GM08714 (cell line): ENCODE data around the gene PTGIS.

Experiments used
- H3K4me3 ChIP-seq: fragments of 200-500 bp; sonication (Bioruptor generic); 2 replicates; pipeline ENCODE4 v1.5.1; 2014; ENCODE audit warnings: mild to moderate bottlenecking, low read length, inconsistent platforms
- ZNF274 ChIP-seq: IDR thresholded peaks from 2 replicates; pipeline ENCODE4 v1.6.1; 2012; ENCODE audit warnings: mild to moderate bottlenecking, low read depth, low read length

The PTGIS gene

DNA sequence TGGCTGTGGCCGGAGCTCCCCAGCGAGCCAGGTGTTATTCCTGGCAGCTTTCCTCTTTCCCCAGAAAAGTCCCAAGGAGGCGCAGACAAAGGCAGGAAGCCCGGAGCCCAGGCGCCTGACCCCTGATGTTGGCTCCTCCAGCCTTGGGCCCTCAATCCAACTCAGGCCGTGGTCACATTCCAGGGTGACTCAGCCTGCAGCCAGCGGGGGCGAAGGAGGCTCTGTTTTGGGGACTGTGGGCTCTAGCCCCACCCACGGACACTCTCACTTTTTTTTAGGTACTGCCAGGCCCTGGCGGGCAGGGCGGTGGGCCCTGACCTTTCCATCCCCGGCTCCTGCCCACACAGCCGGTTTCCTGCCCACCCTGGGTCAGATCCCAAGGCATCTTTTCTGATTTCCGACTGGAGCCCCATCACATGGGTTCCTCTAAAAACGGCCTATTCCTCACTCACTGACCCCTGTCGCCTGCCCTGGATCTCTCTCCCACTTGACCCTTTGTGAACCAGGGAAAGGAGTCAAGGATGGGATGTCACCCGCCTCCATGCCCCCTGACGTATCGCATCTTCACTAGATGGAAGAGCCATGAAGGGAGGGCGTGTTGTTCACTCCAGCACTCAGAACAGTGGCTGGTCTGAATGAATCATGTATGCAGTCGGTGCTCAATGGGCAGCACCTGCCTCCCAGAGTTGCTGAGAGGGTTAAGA, 5.5 kb downstream of the PTGIS start:
- TF ChIP-seq ZNF274 = no peak
- no peak overlapping the region for H3K4me3 ChIP-seq

- no peak for TF ChIP-seq ZNF274
- no peak overlapping the region for H3K4me3 ChIP-seq
Measured at GRCh38 chr20:49561806-49562205, 6.1 kb downstream of the PTGIS start.

- H3K4me3 ChIP-seq = no peak overlapping the region
- TF ChIP-seq ZNF274 = no peak
Measured at GRCh38 chr20:49561256-49561655, 6.7 kb downstream of the PTGIS start.

DNA sequence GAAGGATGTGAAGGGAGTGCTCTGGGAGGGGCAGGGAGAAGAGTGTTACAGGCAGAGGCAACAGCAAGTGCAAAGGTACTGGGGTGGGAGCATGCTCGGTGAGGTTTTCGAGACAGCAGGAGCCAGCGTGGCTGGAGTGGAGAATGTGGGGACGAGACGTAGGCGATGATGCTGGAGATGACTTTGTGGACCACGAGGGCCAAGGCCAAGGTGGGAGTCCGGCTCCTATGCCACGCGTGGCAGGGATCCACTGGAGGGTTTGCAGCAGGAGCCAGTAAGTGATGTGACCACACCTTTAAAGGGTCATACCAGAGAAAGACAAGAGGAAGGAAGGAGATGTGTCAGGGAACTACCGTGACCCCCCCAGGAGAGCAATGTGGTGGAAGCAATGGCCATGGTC, 7.3 kb downstream of the PTGIS start:
- no peak overlapping the region for H3K4me3 ChIP-seq
- no peak for TF ChIP-seq ZNF274

DNA sequence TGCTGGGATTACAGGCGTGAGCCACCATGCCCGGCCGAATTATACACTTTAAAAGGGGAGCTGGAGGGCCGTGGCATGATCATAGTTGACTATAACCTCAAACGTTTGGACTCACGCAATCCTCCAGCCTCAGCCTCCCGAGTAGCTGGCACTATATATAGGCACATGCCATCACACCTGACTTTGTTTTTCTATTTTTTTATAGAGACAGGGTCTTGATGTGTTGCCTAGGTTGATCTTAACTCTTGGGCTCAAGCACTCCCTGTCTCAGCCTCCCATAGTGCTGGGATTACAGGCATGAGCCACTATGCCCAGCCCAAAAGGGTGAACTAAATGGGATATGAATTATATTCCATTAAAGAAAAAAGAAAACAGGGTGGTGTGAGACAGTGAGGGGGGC, 7.8 kb downstream of the PTGIS start:
- no peak for TF ChIP-seq ZNF274
- H3K4me3 ChIP-seq = no peak overlapping the region

DNA sequence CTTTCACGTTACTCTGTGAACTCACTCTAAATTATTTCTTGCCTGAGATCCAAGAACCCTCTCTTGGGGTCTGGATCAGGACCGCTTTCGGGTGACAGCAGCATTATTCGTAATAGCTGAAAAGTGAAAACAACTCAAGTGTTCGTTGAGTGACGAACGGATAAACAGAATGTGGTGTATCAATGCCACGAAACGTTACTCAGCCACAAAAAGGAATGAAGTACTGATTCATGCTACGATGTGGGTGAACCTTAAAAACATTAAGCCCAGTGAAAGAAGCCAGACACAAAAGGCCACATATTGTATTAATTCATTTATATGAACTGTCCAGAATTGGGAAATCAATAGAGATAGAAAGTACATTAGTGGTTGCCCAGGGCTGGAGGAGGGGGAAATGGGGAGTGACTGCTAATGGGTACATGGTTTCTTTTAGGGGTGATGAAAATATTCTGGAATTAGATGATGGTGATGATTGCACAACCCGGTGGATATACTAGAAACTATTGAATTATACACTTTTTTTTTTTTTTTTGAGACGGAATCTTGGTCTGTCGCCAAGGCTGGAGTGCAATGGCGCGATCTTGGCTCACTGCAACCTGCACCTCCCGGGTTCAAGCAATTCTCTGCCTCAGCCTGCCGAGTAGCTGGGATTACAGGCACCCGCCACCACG, 8.4 kb downstream of the PTGIS start:
- no peak for TF ChIP-seq ZNF274
- no peak overlapping the region for H3K4me3 ChIP-seq

- no peak for TF ChIP-seq ZNF274
- no peak overlapping the region for H3K4me3 ChIP-seq
Measured at GRCh38 chr20:49558826-49559225, 9.1 kb downstream of the PTGIS start.

DNA sequence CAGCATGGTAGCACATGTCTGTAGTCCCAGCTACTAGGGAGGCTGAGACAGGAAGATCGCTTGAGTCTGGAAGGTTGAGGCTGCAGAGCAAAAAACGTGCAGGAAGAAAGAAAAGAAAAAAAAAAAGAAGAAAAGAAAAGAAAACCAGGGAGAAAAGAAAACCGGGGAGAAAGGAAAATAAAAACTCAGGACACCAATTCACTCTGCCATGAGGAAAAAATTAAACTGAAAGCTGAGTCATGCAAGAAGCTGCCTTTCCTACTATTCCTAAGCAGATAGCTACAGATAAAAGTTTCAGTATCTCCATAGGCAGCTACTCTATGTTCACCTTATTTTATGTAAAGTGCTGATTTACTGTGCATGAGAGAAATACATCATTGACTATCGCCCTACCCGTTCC, 10.5 kb downstream of the PTGIS start:
- TF ChIP-seq ZNF274 = no peak
- H3K4me3 ChIP-seq = no peak overlapping the region

- no peak overlapping the region for H3K4me3 ChIP-seq
- no peak for TF ChIP-seq ZNF274
Measured at GRCh38 chr20:49556621-49557020, 11.3 kb downstream of the PTGIS start.

DNA sequence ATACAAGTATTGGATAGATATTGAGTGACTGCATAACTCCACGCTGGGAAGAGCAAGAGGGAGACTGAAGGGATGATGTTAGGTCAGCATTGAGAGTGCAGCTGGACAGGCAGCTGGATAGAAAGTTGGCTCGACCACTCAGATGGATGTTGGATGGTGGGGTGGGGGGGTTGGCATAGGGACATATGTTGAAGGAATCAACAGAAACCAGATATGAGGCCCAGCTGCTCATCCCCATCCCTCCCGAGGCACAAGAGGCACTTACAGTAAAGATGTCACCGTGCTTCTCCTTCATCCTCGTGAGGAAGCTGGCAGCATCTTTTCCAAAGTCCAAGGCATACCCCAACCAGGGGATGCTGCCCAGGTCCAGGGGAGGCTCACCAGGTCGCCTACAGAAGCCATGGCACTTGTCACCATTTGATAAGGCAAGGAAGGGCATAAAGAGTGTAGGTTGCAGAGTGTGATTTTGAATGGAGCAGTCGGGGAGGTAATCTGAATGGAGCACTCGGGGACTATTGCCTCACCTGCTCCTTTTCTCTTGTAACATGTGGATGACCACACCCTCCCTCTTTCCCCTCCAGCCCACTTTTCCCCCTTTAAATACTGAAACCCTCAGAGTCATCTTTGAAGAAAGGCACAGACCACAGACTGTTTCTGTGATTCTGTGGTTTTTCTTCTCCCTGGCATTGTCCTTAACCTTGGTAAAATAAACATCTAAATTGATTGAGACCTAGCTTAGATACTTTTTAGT, 18.0 kb downstream of the PTGIS start:
- H3K4me3 ChIP-seq = no peak overlapping the region
- TF ChIP-seq ZNF274 = no peak

GRCh38 chr20:49548371-49548947, 19.5 kb downstream of the PTGIS start:
- TF ChIP-seq ZNF274 = no peak
- H3K4me3 ChIP-seq = no peak overlapping the region

GRCh38 chr20:49545572-49545971, 22.4 kb downstream of the PTGIS start:
- no peak overlapping the region for H3K4me3 ChIP-seq
- no peak for TF ChIP-seq ZNF274

- no peak for TF ChIP-seq ZNF274
- no peak overlapping the region for H3K4me3 ChIP-seq
Measured at GRCh38 chr20:49544535-49544934, 23.4 kb downstream of the PTGIS start.

DNA sequence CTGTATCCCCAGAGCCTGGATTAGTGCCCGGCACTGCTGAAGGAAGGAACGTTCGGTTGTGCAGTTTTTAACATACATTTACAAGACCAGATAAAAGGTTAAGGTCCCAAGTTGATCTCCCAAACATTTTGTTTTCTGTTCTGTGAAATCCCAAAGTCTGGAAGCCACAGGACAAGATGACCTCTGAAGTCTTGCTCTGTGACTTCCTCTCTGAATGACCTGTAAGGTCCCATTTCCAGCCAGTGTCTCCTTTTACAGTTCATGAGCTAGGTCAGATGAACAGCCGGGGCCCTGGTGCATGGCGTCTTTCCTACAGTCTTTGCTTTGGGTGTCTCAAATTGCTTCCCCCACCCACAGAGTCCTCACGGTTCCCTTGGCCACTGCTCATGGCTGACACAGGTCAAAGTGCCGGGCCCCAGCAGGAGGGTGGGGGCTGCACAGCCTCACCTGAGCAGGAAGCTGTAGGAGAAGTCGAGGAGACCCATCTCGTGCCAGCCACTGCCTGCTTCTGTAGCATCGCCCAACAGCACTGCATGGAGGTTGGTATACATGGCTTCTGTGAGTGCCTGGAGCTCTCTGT, 24.0 kb downstream of the PTGIS start:
- H3K4me3 ChIP-seq = no peak overlapping the region

More for the DNA sequence above, 24.0 kb downstream of the PTGIS start:
- TF ChIP-seq ZNF274 = no peak
